GM23248 (cell line): ENCODE results near the gene ADAMTSL4.

ENCODE experiments used
- EZH2 ChIP-seq: fragments of 200-600 bp; sonication (generic); IDR thresholded peaks from 2 replicates; pipeline ENCODE4 v1.6.1; 2018; ENCODE audit warnings: antibody characterized with exemption, mild to moderate bottlenecking; ENCODE audit not compliant: insufficient read depth, poor library complexity, severe bottlenecking
- EZH2phosphoT487 ChIP-seq: fragments of 200-600 bp; sonication (generic); IDR thresholded peaks from 2 replicates; pipeline ENCODE4 v1.6.1; 2018; ENCODE audit warnings: antibody characterized with exemption, moderate library complexity, mild to moderate bottlenecking, low read depth; ENCODE audit not compliant: insufficient read depth

DNA sequence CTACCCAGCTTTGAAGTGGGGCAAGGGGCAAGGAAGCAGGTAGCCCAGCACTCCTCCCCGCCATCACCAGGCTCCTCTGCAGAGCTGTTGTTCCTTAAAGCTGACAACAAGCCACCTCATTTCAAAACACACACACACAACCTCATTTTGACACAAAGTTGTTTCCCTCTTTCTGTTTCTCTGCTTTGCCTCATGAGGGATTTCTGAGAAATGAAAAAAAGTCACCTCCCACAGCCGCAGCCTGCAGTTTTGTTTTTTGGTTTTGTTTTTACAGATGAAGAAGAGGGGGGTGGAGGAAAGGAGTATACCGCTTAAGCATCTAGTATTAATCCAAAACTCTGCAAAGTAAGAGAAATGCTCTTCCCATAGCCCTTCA, 18.1 kb downstream of the ADAMTSL4 start:
- TF ChIP-seq EZH2phosphoT487 (no peak), EZH2 (no peak)
